Measurements from ENCODE around the gene UBAC1. TPM values are rescaled to one million over a fixed set of nuclear protein-coding genes. Genes with fewer than 3 reads are reported as not detected.
"Not testable (repeated sequence)": the region's sequence is repeated elsewhere in the genome, so short reads cannot be mapped to it uniquely, and the experiment has no call there.

Gene UBAC1
- total and polyA plus RNA-seq, 2 experiments from 2014 or later, result 35.2 to 36.4 TPM

DNA sequence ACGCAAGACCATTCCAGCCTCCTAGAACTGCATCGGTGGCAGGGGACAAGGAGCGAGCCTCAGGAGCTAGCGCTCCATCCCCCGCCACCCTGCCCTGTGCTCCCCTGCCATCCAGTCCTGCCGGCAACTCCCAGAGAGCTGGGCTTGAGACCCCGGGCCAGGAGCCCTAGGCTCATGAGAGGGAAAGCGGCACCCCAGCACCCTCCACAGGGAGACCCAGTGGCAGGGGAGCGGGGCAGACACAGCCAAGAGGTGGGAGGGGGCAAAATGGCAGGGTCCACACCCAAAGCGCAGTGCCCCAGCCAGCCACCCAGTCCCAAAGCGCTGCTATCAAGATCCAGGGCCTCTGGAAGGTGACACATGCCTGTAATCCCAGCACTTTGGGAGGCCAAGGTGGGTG, 12.7 kb downstream of the UBAC1 start:
- TF ChIP-seq EZH2phosphoT487 (IDR thresholded peaks at IDR 0.05; ENCODE audit: low read depth, severe bottlenecking, unreplicated experiment) (no peak), EZH2 (IDR thresholded peaks at IDR 0.05; ENCODE audit: borderline replicate concordance) (no peak)
- TF ChIP-seq, protein P1, sequence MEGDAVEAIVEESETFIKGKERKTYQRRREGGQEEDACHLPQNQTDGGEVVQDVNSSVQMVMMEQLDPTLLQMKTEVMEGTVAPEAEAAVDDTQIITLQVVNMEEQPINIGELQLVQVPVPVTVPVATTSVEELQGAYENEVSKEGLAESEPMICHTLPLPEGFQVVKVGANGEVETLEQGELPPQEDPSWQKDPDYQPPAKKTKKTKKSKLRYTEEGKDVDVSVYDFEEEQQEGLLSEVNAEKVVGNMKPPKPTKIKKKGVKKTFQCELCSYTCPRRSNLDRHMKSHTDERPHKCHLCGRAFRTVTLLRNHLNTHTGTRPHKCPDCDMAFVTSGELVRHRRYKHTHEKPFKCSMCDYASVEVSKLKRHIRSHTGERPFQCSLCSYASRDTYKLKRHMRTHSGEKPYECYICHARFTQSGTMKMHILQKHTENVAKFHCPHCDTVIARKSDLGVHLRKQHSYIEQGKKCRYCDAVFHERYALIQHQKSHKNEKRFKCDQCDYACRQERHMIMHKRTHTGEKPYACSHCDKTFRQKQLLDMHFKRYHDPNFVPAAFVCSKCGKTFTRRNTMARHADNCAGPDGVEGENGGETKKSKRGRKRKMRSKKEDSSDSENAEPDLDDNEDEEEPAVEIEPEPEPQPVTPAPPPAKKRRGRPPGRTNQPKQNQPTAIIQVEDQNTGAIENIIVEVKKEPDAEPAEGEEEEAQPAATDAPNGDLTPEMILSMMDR (IDR thresholded peaks at IDR 0.05; ENCODE audit: poor library complexity), result no peak
- no peak for DNase-seq (ENCODE audit: low spot score)
- WGBS (ENCODE audit: low lambda C conversion rate, missing lambda C conversion rate), result 95% methylated on average over 11 of the region's 11 CpGs
- H2AFZ ChIP-seq, result no peak overlapping the region
- H3K4me2 ChIP-seq, result no peak overlapping the region
- H4K20me1 ChIP-seq (ENCODE audit: insufficient read depth, poor library complexity, severe bottlenecking), result no peaks in the 10 kb centered on the region
- H3K9me3 ChIP-seq (ENCODE audit: low read depth), result no peaks in the 10 kb centered on the region
- no peaks in the 10 kb centered on the region for H3K4me1 ChIP-seq (ENCODE audit: insufficient read depth)
- H3K79me2 ChIP-seq, result no peaks in the 10 kb centered on the region
- H3K9me2 ChIP-seq (replicated peaks; ENCODE audit: insufficient read depth), result no peaks in the 10 kb centered on the region
- no peak overlapping the region for H3K4me3 ChIP-seq
- H3K27me3 ChIP-seq, result no peaks in the 10 kb centered on the region
- H3K27ac ChIP-seq, result peak overlapping the region; percentile 32
- H3K36me3 ChIP-seq (replicated peaks; ENCODE audit: insufficient read depth, low read depth), result no peaks in the 10 kb centered on the region

DNA sequence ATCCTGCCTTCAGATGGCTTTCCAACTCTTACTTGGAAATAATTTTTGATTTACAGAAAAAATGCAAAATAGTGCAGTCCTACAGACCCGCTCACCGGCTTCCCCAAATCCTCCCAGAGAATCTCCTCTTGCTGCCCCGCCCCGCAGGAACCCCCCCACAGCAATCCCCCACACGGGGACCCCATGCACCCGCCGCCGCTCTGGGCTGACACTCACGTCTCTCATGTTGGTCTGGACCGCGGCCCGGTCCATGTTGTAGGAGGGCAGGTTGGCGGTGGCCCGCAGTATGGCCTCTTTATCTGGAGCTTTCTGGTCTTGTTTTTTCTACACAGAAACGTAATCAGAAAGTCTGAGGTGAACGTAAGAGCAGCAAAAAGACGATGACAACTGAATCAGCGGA, 13.6 kb downstream of the UBAC1 start:
- H3K9me2 ChIP-seq (replicated peaks; ENCODE audit: insufficient read depth), result no peaks in the 10 kb centered on the region
- no peaks in the 10 kb centered on the region for H3K27me3 ChIP-seq
- H2AFZ ChIP-seq, result no peak overlapping the region
- H3K4me3 ChIP-seq, result no peak overlapping the region
- no peak for DNase-seq (ENCODE audit: low spot score)
- TF ChIP-seq EZH2 (IDR thresholded peaks at IDR 0.05; ENCODE audit: borderline replicate concordance), result no peak
- H3K9me3 ChIP-seq (ENCODE audit: low read depth), result no peaks in the 10 kb centered on the region
- 99% methylated on average over 18 of the region's 18 CpGs for WGBS (ENCODE audit: low lambda C conversion rate, missing lambda C conversion rate)
- H3K36me3 ChIP-seq (replicated peaks; ENCODE audit: insufficient read depth, low read depth), result no peaks in the 10 kb centered on the region
- no peaks in the 10 kb centered on the region for H3K4me1 ChIP-seq (ENCODE audit: insufficient read depth)
- no peak overlapping the region for H3K27ac ChIP-seq
- no peaks in the 10 kb centered on the region for H4K20me1 ChIP-seq (ENCODE audit: insufficient read depth, poor library complexity, severe bottlenecking)
- H3K79me2 ChIP-seq, result no peaks in the 10 kb centered on the region
- no peak overlapping the region for H3K4me2 ChIP-seq

DNA sequence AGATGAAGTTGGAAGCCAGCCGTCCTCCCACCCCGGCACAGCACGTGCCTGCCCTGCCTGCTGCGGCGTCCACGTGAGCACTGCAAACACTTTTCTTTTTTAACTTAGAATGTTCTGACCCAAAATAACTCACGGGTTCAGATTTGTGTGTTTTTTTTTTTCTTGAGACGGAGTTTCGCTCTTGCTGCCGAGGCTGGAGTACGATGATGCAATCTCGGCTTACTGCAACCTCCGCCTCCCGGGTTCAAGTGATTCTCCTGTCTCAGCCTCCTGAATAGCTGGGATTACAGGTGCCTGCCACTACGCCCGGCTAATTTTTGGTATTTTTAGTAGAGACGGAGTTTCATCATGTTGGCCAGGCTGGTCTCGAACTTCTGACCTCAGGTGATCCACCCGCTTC, 14.1 kb downstream of the UBAC1 start:
- not testable (repeated sequence) for H4K20me1 ChIP-seq (ENCODE audit: insufficient read depth, poor library complexity, severe bottlenecking); H3K4me3 ChIP-seq; H2AFZ ChIP-seq; H3K36me3 ChIP-seq (replicated peaks; ENCODE audit: insufficient read depth, low read depth); H3K9me3 ChIP-seq (ENCODE audit: low read depth); H3K27ac ChIP-seq; H3K27me3 ChIP-seq; H3K9me2 ChIP-seq (replicated peaks; ENCODE audit: insufficient read depth); H3K4me1 ChIP-seq (ENCODE audit: insufficient read depth); H3K4me2 ChIP-seq; H3K79me2 ChIP-seq; DNase-seq (ENCODE audit: low spot score)
- 92% methylated on average over 19 of the region's 19 CpGs for WGBS (ENCODE audit: low lambda C conversion rate, missing lambda C conversion rate)

DNA sequence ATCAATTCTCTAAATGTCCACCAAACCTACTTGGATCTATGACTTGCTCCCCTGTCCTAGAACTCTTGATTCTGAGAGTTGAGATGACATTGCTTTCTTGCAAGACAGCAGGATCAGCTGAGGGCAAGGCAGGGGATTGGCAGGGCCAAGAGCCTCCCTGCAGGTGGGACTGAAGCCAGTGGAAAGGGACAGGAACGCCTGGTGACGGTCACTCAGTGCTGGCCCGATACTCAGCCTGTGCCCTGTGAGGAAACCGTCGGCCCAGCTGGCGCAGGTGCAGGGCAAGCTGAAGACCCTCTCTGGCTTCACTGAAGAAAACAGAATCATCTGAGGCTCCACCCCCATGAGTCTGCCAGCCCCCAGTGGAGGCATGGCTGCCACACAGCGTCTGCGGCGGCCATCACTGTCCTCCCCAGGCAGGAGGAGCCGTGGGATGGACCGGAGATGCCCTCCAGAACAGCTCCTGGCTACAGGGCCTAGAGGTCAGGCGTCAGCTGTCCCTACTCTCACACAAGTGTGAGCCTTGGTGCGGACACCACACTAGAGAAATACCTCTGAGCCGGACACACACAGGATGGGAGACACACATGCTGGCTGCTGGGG, 14.7 kb downstream of the UBAC1 start:
- Histone ChIP-seq H3K27ac (no peak overlapping the region), H3K4me3 (no peak overlapping the region), H3K9me2 (replicated peaks; ENCODE audit: insufficient read depth) (no peaks in the 10 kb centered on the region), H3K4me2 (no peak overlapping the region), H3K9me3 (ENCODE audit: low read depth) (no peaks in the 10 kb centered on the region), H3K27me3 (no peaks in the 10 kb centered on the region), H3K79me2 (no peaks in the 10 kb centered on the region), H2AFZ (no peak overlapping the region), H3K4me1 (ENCODE audit: insufficient read depth) (no peaks in the 10 kb centered on the region), H3K36me3 (replicated peaks; ENCODE audit: insufficient read depth, low read depth) (no peaks in the 10 kb centered on the region), H4K20me1 (ENCODE audit: insufficient read depth, poor library complexity, severe bottlenecking) (no peaks in the 10 kb centered on the region)
- WGBS (ENCODE audit: low lambda C conversion rate, missing lambda C conversion rate), result over 99% methylated on average over 14 of the region's 14 CpGs
- DNase-seq (ENCODE audit: low spot score), result no peak
- no peak for TF ChIP-seq EZH2 (IDR thresholded peaks at IDR 0.05; ENCODE audit: borderline replicate concordance)
- TF ChIP-seq, protein P1 (IDR thresholded peaks at IDR 0.05; ENCODE audit: poor library complexity), result no peak
- TF ChIP-seq EZH2phosphoT487 (IDR thresholded peaks at IDR 0.05; ENCODE audit: low read depth, severe bottlenecking, unreplicated experiment), result no peak

All from hepatocyte (in vitro differentiated cells).